Fibroblast of gingiva (primary cell): ENCODE data around the gene GLRX.
"Not testable (repeated sequence)": the region's sequence is repeated elsewhere in the genome, so short reads cannot be mapped to it uniquely, and the experiment has no call there.

Experiments
- DNase-seq: peaks from one replicate; pipeline ENCODE4 v3.0.0-alpha.2; 2011; ENCODE audit warnings: low read depth

GLRX gene

GRCh38 chr5:95852567-95852966, 30.0 kb upstream of the GLRX start:
- DNase-seq, result no peak

GRCh38 chr5:95851141-95851540, 28.6 kb upstream of the GLRX start:
- not testable (repeated sequence) for DNase-seq

- peak; percentile 92 for DNase-seq
Measured at GRCh38 chr5:95850391-95850894, 27.9 kb upstream of the GLRX start.

- DNase-seq, result no peak
Measured at GRCh38 chr5:95848701-95849100, 26.2 kb upstream of the GLRX start.

- no peak for DNase-seq
Measured at GRCh38 chr5:95847261-95847592, 24.7 kb upstream of the GLRX start.

- peak; percentile 74 for DNase-seq
Measured at GRCh38 chr5:95846554-95847260, 24.2 kb upstream of the GLRX start.

- DNase-seq, result no peak
Measured at GRCh38 chr5:95845391-95845790, 22.9 kb upstream of the GLRX start.

GRCh38 chr5:95843733-95844223, 21.3 kb upstream of the GLRX start:
- peak; percentile 95 for DNase-seq

GRCh38 chr5:95842854-95843544, 20.5 kb upstream of the GLRX start:
- peak; percentile 57 for DNase-seq

- DNase-seq, result peak; percentile 97
Measured at GRCh38 chr5:95841914-95842812, 19.6 kb upstream of the GLRX start.

- DNase-seq, result no peak
Measured at GRCh38 chr5:95840956-95841705, 18.6 kb upstream of the GLRX start.

- DNase-seq, result no peak
Measured at GRCh38 chr5:95839658-95840057, 17.1 kb upstream of the GLRX start.

- DNase-seq, result no peak
Measured at GRCh38 chr5:95838556-95838955, 16.0 kb upstream of the GLRX start.

GRCh38 chr5:95838001-95838520, 15.5 kb upstream of the GLRX start:
- DNase-seq, result no peak

- no peak for DNase-seq
Measured at GRCh38 chr5:95837492-95837891, 15.0 kb upstream of the GLRX start.

- not testable (repeated sequence) for DNase-seq
Measured at GRCh38 chr5:95836971-95837370, 14.4 kb upstream of the GLRX start.

GRCh38 chr5:95836544-95836943, 14.0 kb upstream of the GLRX start:
- DNase-seq, result peak; percentile 31

GRCh38 chr5:95835682-95836385, 13.3 kb upstream of the GLRX start:
- DNase-seq, result no peak

GRCh38 chr5:95832664-95833063, 10.1 kb upstream of the GLRX start:
- no peak for DNase-seq

GRCh38 chr5:95830226-95830625, 7.7 kb upstream of the GLRX start:
- no peak for DNase-seq

- no peak for DNase-seq
Measured at GRCh38 chr5:95827892-95828246, 5.3 kb upstream of the GLRX start.
